GM18861 (cell line): ENCODE results near the gene FKBP15.
A peak's percentile ranks its signal among the peaks of the same experiment; 100 is the strongest.
"Not testable (repeated sequence)": the region's sequence is repeated elsewhere in the genome, so short reads cannot be mapped to it uniquely, and the experiment has no call there.

Source experiments
- ATAC-seq: cut with Tn5 transposase; IDR thresholded peaks from one replicate; pipeline ENCODE4 v1.9.1; 2021; ENCODE audit not compliant: unreplicated experiment

Gene FKBP15

GRCh38 chr9:113221003-113221799 is at the start of gene FKBP15, which contains the start of gene SLC31A1:
Gene FKBP15, minus strand, starts transcription at chr9:113221277. Its CDS starts 34 bp downstream, at chr9:113221243.
Gene SLC31A1, plus strand, starts transcription at chr9:113221544. Its CDS starts 34,605 bp downstream, at chr9:113256149.
- peak; percentile 70 for ATAC-seq

GRCh38 chr9:113269871-113270270 is 48.8 kb upstream of the FKBP15 start:
- no peak for ATAC-seq

DNA sequence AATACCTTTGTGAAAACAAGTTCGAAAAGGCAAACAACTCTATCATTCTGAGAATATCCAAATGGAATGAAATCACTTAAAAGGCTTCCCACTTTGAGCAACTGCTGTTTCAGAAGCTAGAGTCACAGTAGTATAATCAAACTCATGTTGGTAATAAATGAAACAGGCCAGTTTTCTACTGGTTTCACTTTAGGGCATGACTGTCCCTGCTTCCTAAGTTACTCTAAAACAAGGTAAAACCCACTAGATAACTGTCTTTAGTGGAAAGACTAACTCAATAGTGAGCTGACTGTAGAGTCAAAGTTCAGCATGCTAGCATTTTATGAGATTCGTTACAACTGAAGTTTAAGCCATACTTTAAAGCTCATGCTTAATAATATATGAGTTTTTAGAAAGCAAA is 48.3 kb upstream of the FKBP15 start:
- no peak for ATAC-seq

DNA sequence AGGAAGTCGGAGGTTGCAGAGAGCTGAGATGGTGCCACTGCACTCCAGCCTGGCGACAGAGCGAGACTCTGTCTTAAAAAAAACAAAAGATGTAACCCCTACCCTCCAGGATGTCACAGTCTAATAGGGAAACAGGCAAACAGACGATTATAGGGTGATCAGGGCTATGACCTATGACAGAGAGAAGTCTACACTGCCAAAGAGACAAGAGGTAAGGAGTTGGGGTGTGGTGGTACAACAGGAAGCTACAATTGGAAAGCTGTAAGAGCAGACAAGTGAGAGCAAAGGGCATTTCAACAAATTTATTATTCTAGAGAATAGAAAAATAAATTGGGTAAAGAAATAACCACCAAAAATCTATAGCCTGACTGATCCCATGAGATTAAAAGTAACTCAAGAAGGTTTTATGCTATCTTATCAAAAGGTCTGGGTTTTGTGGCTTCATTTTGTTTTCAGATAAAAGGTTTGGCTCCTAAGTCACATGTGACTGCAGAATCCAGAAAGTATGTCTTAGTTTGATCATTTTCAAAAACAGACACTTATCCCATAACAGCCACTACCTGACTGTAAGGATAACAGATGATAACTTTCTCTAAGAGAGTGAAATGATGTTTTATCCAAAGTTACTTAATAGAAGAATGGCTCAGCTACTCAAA is 47.0 kb upstream of the FKBP15 start:
- no peak for ATAC-seq

DNA sequence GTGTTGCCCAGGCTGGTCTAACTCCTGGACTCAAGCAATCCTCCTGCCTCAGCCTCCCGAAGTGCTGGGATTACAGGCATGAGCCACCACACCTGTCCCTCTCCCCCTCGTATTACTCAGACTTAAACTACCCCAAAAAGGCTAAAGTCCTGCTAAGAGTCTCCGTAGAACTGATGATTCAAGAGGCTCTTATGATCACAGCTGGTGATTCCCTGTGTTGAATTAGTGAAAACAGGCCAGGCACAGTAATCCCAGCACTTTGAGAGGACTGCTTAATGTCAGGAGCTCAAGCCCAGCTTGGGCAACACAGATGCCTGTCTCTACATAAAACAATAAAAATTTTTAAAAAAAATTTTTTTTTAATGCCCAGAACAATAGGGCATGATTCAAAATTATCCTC is 45.1 kb upstream of the FKBP15 start:
- no peak for ATAC-seq

DNA sequence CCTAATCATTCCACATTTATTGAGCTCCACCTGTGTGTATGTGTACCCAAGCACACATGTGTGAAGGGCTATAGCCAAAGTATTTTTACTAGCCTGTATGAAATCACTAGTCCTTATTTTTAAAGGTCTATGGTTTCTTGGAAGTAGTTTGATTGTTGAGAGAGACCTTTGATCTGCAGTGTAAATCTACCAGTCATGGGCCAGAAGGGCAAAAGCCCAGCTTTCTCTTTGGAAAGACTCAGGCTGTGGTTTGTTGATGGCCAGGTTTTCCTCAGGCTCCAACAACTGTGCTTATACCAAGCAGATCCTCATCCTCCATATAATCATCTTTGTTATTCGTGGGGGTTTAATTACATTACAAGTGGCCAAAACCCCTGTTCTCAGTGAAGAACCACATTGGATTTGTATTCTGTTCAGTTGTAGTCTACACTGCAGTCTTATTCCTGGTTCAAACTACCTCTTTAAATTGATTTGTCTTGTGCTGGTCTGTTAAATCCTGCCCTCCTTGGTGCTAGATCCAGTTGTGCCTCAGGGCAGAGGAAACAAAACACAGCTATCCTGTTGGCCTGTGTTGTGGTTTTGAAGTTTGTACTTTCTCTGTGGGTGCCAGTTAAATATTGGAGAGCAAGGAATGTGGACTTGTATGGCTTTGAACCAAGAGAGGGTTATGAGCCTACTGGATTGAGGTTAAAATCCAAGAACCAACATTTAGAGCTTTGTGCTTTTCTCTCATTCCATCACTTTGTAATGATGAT is 41.0 kb upstream of the FKBP15 start:
- no peak for ATAC-seq

DNA sequence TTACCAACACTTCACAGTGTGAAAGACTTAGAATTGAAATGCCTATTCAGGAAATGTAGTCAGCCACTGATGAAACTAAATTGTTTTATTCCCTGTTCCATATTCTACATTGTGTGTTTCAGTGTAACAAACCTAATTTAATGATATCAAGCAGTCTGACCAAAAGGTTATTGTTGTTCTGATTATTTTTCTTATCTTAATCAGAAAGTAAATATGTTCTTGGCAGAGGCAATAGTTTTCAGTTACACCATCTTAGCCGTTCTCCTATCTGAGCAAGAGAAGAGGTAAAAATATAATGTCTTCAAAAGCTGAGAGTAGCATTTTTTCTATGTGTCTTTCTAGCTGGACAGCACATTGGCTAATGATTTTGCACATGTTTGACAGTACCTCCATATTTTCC is 37.2 kb upstream of the FKBP15 start:
- ATAC-seq = no peak

GRCh38 chr9:113257863-113258262 is 36.8 kb upstream of the FKBP15 start:
- ATAC-seq = no peak

GRCh38 chr9:113255438-113255837 is 34.4 kb upstream of the FKBP15 start:
- no peak for ATAC-seq

- no peak for ATAC-seq
Observed at GRCh38 chr9:113254991-113255390, 33.9 kb upstream of the FKBP15 start.

GRCh38 chr9:113250807-113251206 is 29.7 kb upstream of the FKBP15 start:
- no peak for ATAC-seq

DNA sequence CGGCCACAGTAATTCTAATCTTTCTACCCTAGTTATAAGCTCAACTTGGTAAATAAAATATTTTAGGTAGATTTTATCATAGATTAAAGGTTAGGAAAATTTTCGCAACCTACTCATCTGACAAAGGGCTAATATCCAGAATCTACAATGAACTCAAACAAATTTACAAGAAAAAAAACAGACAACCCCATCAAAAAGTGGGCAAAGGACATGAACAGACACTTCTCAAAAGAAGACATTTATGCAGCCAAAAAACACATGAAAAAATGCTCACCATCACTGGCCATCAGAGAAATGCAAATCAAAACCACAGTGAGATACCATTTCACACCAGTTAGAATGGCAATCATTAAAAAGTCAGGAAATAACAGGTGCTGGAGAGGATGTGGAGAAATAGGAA is 28.6 kb upstream of the FKBP15 start:
- ATAC-seq = not testable (repeated sequence)

- no peak for ATAC-seq
Observed at GRCh38 chr9:113247640-113248039, 26.6 kb upstream of the FKBP15 start.

DNA sequence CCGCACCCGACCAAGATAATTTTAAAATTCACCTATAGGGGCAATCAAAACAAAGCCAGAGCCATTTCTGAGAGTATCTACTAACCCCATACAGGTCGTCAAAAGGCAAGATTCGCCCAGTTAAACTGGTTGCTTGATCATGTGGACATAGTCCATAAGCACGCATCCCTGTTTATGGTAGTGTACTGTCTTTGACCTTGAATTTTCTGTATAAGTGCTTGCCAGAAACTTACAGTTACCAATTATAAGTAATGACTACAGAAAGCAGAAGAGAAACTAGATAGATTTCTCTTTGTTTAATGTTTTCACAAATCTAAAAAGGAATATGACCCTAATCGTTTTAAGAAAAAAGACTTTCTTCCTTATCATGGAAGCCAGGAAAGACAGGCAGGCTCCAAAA is 25.9 kb upstream of the FKBP15 start:
- ATAC-seq = no peak

DNA sequence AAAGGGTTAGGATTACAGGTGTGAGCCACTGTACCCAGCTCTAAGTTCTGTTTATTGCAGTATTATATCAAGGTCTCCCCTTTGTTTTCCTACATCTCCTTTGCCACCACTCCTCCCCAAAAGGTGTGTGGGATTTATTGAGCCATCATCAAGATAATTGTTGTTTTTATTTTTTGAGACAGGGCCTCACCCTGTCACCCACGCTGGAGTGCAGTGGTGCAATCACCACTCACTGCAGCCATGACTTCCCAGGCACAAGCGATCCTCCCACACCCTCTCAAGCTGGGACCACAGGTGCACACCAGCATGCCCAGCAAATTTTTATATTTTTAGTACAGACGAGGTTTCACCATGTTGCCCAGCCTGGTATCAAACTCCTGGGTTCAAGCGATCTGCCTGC is 24.8 kb upstream of the FKBP15 start:
- no peak for ATAC-seq

- ATAC-seq = no peak
Observed at GRCh38 chr9:113244556-113244955, 23.5 kb upstream of the FKBP15 start.

DNA sequence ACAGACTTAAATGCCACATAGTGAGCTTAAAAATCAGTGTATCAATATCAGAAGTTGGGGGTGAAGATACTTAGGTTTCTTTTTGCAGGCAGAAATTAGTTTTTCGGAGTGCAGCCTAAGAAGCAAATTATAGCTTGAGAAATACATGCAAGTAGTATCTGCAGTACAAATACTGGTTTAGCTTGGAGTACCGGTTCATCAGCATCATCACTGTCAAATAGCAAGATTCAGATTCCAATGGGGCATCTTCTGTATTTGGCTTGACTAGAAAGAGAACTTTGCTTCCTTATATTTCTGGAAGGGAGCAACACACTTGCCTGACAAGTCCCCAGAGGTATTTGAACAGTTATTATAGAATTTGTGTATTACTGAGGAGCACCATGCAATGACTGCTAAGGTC is 20.1 kb upstream of the FKBP15 start:
- no peak for ATAC-seq

GRCh38 chr9:113238859-113239232 is 17.8 kb upstream of the FKBP15 start:
- ATAC-seq = no peak

DNA sequence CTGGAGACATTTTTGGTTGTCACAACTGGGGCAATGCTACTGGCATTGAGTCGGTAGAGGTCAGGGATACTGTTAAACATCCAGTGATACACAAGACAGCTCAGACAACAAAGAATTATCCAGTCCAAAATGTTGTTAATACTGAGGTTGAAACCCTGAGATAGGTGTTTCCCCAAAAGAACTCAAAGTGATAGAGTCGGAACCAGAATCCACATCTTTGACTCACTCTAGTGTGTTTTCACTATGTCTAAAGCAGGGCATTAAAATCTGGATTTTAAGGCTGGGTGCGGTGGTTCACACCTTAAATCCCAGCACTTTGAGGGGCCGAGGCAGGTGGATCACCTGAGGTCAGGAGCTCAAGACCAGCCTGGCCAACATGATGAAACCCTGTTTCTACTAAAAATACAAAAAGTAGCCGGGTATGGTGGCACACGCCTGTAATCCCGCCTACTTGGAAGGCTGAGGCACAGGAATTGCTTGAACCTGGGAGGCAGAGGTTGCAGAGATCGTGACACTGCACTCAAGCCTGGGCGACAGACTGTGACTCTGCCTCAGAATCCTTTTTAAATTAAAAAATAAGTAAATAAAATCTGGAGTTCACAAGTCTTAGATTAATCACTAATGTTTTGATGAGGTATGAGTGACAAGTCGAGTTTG is 17.3 kb upstream of the FKBP15 start:
- ATAC-seq = no peak

DNA sequence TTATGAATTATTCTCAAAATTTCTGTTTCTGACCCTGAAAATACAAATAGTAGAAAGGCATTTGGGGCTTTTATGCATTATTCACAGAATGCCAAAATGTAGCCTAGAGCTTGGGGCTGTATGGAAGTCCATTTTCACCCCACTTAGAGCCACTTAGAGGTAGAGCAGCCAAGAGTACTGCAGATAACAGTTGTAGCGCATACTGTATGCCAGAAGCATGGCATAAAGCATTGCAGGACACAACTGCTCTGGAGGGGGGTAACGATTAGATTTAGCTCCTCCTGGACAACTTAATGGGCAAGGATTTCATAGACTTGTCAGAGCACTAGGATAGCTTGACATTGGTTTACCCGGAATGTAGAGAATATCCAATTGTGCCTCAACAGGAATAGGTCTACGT is 15.9 kb upstream of the FKBP15 start:
- no peak for ATAC-seq

GRCh38 chr9:113235701-113236255 is 14.7 kb upstream of the FKBP15 start:
- not testable (repeated sequence) for ATAC-seq
